DMS79 (cell line): ENCODE measurements around the gene STAG3.
"Not testable (repeated sequence)": the region's sequence is repeated elsewhere in the genome, so short reads cannot be mapped to it uniquely, and the experiment has no call there.

Source experiments
- DNase-seq: peaks from one replicate; lab custom pipeline; 2025; lab: John Stamatoyannopoulos, UW

The STAG3 gene

DNA sequence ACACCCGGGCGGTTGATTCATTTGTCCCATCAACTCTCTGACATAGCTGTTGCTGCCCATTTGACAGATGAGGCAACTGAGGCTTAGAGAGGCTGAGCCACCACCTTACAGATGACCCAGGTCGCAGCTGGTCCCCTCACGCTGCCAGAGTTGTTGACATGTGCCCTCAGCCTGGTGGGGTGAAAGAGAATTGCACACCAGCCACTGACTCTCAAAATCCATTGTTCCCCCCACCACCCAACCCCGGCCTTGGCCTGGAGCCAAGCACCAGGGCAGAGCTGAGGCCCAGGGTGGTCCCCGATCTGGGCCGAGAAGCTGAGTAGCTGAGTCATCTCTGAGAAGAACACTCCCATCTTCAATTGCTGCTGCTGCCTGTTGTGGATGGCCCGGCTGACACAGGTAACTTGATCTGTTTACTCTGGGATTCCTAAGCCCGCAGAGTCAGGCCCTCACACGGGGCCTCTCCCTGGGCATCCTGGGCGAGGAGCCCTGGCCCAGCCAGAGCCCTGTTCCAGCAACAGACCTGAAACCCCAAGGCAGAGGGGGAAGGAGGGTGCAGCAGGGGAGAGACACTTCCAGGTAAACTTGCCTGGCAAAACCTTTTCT lies 69.5 kb downstream of the STAG3 start:
- peak; percentile 93 for DNase-seq

DNA sequence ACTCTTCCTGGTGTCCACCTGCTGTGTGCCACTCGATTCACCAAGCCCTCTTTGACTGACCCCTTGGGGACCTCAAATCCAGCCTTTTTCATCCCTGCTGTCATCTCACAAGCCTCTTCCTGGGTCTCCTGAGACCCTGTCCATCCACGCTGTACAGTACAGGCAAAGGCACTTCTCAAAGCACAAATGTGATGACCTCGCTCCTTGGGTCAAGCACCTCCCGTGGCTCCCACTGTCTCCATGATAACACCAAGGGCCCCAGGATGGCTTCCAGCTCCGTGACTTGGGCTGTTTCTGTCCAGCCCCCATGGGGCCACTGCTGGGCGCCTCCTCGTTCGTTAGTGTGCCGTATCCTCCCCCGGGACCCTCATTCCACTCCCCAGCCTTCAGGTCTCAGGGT lies 70.8 kb downstream of the STAG3 start:
- no peak for DNase-seq

DNA sequence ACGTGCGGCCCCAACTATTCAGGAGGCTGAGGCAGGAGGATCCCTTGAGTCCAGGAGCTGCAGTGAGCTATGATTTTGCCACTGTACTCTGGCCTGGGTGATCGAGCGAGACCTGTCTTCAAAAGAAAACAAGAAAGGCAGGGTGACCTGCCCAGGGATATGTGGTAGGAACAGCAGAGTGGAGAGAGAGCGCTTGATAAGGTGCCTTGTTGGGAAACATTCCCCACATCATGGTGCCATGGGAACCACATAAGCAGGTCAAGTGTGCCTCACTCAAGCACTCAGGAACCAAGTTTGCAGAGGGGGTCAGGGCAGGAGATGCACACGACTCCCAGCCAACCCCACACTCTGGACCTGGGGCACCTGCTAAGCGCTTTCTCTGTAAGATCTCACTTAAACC lies 79.3 kb downstream of the STAG3 start:
- no peak for DNase-seq

DNA sequence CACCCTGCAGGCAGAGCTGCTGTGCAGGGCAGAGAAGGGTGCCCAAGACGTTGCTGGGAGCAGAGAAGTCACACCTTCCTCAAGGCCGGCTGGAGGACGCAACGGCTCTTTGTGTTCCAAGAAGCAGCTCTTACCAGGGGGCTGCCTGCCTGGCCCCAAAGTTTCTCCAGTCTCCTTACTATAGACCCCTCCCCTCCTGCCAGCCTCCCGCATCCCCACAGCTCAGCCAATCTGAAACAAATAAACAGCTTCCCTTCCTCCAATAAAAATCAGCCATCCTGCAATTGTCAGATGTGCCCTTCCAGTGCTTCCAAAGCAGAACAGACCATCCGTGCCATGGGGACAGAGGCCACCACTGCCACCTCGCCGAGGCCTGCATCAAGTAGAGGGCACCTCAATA lies 82.3 kb downstream of the STAG3 start:
- not testable (repeated sequence) for DNase-seq

- DNase-seq, result not testable (repeated sequence)
Observed at GRCh38 chr7:100262896-100263295, 85.2 kb downstream of the STAG3 start.
